Superior temporal gyrus (tissue), 1 donor: Measurements from ENCODE around the gene KRTAP5-2.

ENCODE experiments used
- DNase-seq: peaks from one replicate; pipeline ENCODE4 v3.0.0-alpha.2; 2016; ENCODE audit errors: extremely low spot score

The KRTAP5-2 gene

DNA sequence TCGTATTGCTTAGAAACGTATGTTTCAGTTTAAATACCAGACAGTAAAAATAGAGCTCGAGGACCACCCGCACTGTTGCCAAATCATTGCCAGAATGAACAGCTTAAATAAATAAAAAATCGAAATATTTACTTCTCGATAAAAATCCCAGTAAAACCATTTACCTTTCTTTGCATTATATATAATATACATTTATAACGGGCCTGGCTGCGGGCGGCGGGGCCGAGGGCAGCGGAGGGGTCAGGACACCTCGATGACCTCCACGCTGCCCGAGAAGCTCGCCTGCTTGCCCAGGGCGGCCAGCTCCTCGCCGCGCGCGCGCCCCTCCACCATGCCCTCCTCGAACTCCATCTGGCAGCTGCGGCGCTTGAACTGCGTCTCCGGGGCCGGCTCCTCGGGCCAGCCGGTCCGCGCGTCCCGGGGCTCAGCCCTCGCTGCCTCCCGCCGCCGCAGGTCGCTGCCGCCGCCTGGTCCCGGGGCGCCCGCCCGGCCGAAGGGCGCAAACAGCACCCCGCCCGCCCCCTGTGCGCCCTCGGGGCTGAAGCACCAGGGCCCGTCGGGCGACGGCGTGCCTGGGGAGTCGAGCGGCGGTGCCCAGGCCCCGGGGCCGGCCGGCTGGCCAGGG lies 41.7 kb downstream of the KRTAP5-2 start:
- DNase-seq = no peak

DNA sequence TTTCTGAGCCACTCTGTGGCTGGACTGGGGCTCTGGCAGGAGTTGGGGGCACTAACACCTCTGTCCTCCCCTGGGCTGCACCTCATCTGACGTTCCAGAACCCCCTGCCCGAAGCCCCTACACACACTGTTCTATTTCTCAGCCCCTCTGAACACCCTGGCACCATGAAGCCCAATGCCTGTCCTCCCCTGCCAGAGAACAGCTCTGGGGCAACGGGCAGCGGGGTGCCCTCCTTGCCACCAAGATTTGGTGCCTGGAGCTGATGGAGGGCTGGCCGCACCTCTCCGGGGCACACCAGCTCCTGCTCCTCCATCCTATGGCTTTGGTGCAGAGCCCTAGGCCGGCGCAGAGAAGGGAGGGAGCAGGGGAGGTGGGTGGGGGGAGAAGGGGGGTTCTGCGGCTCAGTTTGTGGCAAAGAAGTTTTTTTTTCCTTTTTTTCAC lies 42.4 kb downstream of the KRTAP5-2 start:
- DNase-seq = no peak

DNA sequence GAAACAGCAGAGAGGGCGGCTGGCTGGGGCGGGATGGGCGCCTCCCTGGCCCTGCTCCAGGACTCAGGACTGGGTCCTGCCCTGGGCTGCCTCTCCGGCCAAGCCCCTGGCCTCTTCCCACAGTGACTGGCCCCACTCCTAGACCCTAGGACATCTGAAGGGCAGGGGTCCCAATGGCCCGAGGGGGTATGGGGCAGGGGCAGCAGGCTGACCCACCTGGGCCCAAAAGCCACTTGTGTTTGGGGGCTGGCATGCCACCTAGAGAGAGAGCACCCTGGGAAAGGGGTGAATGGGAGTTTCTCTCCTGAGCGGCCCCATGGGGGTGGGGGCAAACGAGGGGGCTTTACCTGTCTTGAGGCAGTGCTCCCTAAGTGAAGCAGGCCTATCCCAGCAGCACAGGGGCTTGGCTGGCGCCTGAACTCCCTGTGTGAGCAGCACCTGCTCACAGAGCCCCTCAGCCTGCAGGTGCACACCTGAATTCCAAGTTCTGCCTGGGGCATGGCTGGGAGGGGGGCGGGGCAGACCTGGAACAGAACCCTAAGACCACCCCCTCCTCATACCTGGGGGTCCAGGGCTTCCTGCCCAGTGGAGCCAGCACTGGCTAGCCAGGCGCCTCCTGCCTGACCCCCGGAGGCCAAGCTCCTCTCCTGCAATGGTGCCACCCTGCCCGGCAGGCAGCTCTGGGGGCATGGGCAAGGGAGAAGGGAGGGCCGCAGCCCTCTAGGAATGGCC lies 42.9 kb downstream of the KRTAP5-2 start:
- DNase-seq = no peak

DNA sequence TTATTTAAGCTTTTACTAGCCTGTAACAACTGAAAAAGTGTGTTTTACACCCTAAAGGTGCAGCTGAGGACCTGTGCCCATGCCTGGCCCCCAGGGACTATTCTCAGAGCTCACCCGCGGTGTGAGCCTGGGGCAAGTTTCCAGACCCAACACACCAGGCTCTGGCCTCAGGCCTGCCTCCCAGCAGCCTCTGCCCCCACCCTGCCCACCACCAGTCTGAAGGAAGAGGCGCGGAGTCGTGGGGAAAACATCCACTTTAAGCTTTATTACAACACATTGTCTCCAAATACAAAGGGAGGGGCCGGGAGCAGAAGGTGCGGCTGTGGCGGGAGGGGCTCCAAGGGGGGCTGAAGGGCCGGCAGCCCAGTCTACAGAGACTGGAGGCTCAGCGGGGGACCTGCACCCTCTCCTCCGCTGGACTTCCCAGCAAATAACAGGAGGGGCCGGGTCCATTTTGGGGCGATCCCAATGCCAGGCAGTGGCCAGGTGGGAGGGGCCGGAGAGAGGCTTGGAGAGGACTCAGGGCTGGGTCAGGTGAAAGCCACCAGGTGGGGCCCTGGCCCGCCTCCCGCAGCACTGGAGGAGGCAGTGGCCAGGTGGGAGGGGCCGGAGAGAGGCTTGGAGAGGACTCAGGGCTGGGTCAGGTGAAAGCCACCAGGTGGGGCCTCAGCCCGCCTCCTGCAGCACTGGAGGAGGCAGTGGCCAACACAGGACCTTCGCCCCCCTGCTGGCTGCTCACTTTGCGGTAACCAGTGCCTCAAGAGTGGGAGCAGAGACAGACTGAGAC lies 44.1 kb downstream of the KRTAP5-2 start:
- DNase-seq = no peak

DNA sequence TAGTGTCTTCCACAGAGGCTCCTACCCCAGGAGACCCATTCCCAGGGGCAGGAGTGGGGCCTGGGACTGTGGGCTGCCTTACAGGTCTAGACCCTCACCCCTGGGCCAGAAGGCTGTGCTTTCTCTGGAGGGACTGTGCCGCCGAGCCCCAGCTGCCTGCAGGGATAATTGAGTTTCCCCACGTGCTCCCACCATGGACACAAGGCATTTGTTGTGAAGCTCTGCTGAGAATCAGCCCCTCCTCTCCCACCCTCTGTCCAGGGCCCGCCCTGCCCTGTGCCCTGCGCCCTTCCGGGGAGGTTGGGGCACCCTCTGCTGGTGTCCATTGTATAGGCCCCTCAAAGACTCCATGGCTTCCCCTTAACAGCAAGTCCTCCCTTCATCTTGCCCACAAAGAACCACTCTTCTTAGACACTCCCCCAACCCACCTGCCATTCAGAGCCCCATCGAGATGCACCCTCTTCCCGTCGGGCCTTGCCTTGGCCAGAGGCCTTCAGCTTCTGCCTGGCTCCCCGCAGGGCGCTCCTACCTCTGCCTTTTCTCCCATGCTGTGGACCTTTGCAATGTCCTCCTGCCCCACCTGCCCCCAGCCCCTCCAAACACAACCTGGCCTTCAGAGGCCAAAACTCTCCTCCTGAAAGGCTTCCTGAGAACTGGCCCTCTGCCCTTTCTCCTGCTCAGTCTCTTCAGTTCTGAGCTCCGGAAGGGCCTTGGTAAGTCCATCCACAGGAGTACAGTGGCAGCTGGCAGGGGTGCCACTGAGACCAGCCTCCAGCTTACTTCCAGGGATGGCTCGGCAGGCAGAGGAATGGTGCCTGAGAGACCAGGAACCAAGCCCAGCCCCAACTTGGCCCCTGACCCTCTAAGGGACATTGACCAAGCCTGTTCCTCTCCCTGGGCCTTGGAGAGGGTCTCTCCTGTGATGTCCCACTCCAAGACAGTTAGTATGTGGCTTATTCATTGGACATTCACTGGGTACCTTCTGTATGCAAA lies 48.5 kb downstream of the KRTAP5-2 start:
- DNase-seq = peak; percentile 77

DNA sequence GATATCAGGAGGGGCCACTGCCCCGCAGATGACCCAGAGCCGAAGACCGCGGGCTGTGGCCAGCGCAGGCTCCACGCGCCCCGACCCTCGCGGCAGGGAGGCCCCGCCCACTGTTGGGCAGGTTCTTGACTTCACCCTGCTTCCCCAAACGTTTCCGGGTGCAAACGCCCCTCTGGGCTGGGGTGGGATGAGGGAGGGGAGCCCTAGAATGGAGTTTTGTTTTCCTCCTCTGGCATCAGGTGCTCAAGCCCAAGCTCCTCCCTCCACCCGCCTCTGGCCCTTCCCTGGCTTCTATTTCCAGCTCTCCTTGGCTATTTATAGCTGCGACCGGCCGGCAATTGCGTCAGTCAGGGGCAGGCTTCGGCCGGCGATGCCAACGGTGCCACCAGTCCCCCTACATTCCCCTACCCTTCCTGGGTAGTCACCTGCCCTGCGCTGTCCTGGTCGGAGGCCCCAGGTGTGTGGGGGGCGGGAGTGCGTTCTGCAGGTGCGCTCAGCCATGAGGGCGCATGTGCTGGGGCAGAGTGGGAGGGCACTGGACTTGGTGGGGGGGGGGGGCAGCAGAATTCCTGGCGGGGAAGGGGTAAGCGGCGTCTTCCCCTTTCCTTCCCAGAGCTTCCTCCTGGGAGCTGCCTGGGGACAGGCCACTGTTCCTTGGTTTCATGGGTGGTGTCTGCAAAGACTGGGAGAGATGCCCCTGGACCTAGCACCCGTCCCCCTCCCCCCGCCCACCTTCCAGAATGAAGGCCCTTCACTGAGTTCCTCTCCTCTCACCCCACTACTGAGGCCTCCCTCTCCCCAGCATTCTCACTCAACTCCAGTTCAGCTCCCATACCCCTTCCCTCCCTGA lies 49.6 kb downstream of the KRTAP5-2 start:
- no peak for DNase-seq

DNA sequence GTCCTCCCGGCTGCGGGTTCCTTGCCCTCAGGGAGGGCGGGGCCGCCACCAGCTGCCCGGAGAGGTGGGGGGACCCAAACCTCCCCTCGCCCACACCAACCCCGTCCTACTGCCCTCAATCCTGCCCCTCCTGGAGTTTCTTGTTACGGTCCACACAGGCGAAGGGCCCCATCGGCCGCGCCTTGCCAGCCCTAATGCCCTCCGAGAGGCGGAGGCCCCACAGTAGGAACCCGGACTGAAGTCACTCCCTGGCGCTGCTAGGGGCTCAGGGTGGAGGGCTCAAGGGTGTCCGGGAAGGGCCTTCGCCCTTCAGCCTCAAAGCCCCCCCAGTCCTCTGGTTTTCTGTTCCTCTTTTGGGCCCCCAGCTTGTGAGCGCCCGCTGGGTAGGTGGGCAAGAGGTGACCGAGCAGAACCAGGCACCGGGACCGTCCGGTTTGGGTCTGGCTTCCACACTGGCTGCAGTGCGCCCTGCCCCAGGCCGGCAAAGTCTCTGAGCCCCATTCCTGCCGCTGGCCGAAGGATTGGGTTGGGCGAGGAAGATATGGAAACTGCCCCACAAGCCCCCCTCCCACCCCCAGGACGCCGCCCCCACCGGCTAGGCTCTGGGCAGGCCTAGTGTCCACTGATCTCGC lies 50.5 kb downstream of the KRTAP5-2 start:
- no peak for DNase-seq
